CD14-positive monocyte (primary cell): Measurements from ENCODE around the gene SLX9. TPM values are rescaled to one million over a fixed set of nuclear protein-coding genes. Genes with fewer than 3 reads are reported as not detected.
A peak's percentile ranks its signal among the peaks of the same experiment; 100 is the strongest.

ENCODE experiments used
- DNase-seq, 3 donors: peaks; one replicate each; pipeline ENCODE4 v3.0.0-alpha.2; 2011 to 2022
- H2AFZ ChIP-seq: 2 replicates; pipeline ENCODE4 v1.6.0; 2012; ENCODE audit warnings: mild to moderate bottlenecking, low read depth, low read length, inconsistent platforms; ENCODE audit not compliant: insufficient read depth, poor library complexity, severe bottlenecking
- H3K27ac ChIP-seq, 2 donors: 1 replicate in 1 of 2; 2 replicates in 1 of 2; pipeline ENCODE4 v1.5.1; 2012 to 2013; ENCODE audit warnings: low read length in 2 of 2, control low read depth in 1 of 2, inconsistent platforms in 1 of 2, low read depth in 1 of 2, mild to moderate bottlenecking in 1 of 2
- H3K27me3 ChIP-seq, 2 donors: one replicate each; pipeline versions ENCODE4 v1.6.0 to v1.6.1; 2011 to 2013; ENCODE audit warnings: low read length in 2 of 2; ENCODE audit not compliant: control insufficient read depth in 2 of 2, insufficient read depth in 2 of 2
- H3K36me3 ChIP-seq, 2 donors: replicated peaks in 1 of 2; 1 replicate in 1 of 2; 2 replicates in 1 of 2; pipeline versions ENCODE4 v1.5.1 to v1.6.1; 2012 to 2013; ENCODE audit warnings: low read length in 2 of 2, control low read depth in 1 of 2, inconsistent platforms in 1 of 2, mild to moderate bottlenecking in 1 of 2; ENCODE audit not compliant: insufficient read depth in 2 of 2, control insufficient read depth in 1 of 2
- H3K4me1 ChIP-seq, 2 donors: 1 replicate in 1 of 2; 2 replicates in 1 of 2; pipeline versions ENCODE4 v1.5.1 to v1.6.1; 2012 to 2013; ENCODE audit warnings: low read length in 2 of 2, control low read depth in 1 of 2, inconsistent platforms in 1 of 2, mild to moderate bottlenecking in 1 of 2, moderate library complexity in 1 of 2; ENCODE audit not compliant: insufficient read depth in 2 of 2, control insufficient read depth in 1 of 2
- H3K4me2 ChIP-seq: replicated peaks from 2 replicates; pipeline ENCODE3; 2012; ENCODE audit warnings: low read length, moderate library complexity, mild to moderate bottlenecking; ENCODE audit not compliant: poor library complexity, severe bottlenecking; ENCODE audit errors: extremely low read depth
- H3K4me3 ChIP-seq, 3 experiments: fragments of 200-600 bp in 1 of 3; sonication (generic) in 1 of 3; replicated peaks in 1 of 3; 1 replicate in 2 of 3; 2 replicates in 1 of 3; pipeline ENCODE4 v1.5.1; 2011 to 2013; ENCODE audit warnings: low read length in 3 of 3, mild to moderate bottlenecking in 3 of 3, control low read depth in 2 of 3, low read depth in 2 of 3, inconsistent platforms in 1 of 3, moderate library complexity in 1 of 3
- H3K79me2 ChIP-seq: 2 replicates; pipeline ENCODE4 v1.6.0; 2012; ENCODE audit warnings: mild to moderate bottlenecking, control low read depth, inconsistent platforms, low read length, moderate library complexity; ENCODE audit not compliant: insufficient read depth
- H3K9ac ChIP-seq: 2 replicates; pipeline ENCODE4 v1.6.0; 2017; ENCODE audit warnings: low read length, mild to moderate bottlenecking; ENCODE audit not compliant: insufficient read depth, poor library complexity, severe bottlenecking
- H3K9me3 ChIP-seq, 2 donors: replicated peaks in 1 of 2; 1 replicate in 1 of 2; 2 replicates in 1 of 2; pipeline versions ENCODE4 v1.5.1 to v1.6.1; 2012 to 2013; ENCODE audit warnings: low read length in 2 of 2, control low read depth in 1 of 2; ENCODE audit not compliant: control insufficient read depth in 1 of 2, insufficient read depth in 1 of 2
- H4K20me1 ChIP-seq: 2 replicates; pipeline ENCODE4 v1.6.0; 2012; ENCODE audit warnings: mild to moderate bottlenecking, low read length, control low read depth, moderate library complexity; ENCODE audit not compliant: insufficient read depth
- H3K27ac Mint-ChIP-seq, 7 donors: one replicate each; pipeline ENCODE4 v1.8.0; 2020; ENCODE audit warnings: mild to moderate bottlenecking in 7 of 7, mixed read lengths in 7 of 7, moderate library complexity in 6 of 7, inconsistent platforms in 2 of 7
- H3K27me3 Mint-ChIP-seq, 3 donors: one replicate each; pipeline ENCODE4 v1.8.0; 2021 to 2022; ENCODE audit warnings: low read depth in 3 of 3, mild to moderate bottlenecking in 3 of 3, mixed read lengths in 3 of 3, moderate library complexity in 3 of 3, inconsistent platforms in 1 of 3
- H3K36me3 Mint-ChIP-seq, 2 donors: one replicate each; pipeline ENCODE4 v1.8.0; 2020; ENCODE audit warnings: mixed read lengths in 2 of 2, inconsistent platforms in 1 of 2, mild to moderate bottlenecking in 1 of 2
- H3K4me1 Mint-ChIP-seq: one replicate; pipeline ENCODE4 v1.8.0; 2020; ENCODE audit warnings: mild to moderate bottlenecking, mixed read lengths
- H3K4me3 Mint-ChIP-seq, 2 donors: one replicate each; pipeline ENCODE4 v1.8.0; 2020; ENCODE audit warnings: mild to moderate bottlenecking in 2 of 2, mixed read lengths in 2 of 2, moderate library complexity in 1 of 2
- H3K9me3 Mint-ChIP-seq, 7 donors: one replicate each; pipeline ENCODE4 v1.8.0; 2020 to 2022; ENCODE audit warnings: mixed read lengths in 7 of 7, mild to moderate bottlenecking in 6 of 7, moderate library complexity in 6 of 7, inconsistent platforms in 2 of 7
- WGBS: methylation state at CpG from one replicate; pipeline ENCODE4 v1.1.5; 2013; ENCODE audit warnings: missing lambda C conversion rate; ENCODE audit not compliant: insufficient coverage; 5-methylcytosine and 5-hydroxymethylcytosine counted together
- intact Hi-C, 2 donors: fragments of 100-400 bp; cut with micrococcal nuclease; formaldehyde crosslinking; loops; one replicate each; pipeline versions ENCODE4 v1.15.0 to v1.15.1; 2023
- polyA plus RNA-seq, 3 donors: library from polyadenylated mRNA; depleted of rRNA in 1 of 3; unstranded in 2 of 3; stranded (reverse) in 1 of 3; fragments of 300-500 nt in 2 of 3; fragments of >200 nt in 1 of 3; fragmentation: Illumina TruSeq in 2 of 3; gene quantifications; 1 replicate in 2 of 3; 2 replicates in 1 of 3; pipeline ENCODE4 v1.2.3, GENCODE V29; 2012 to 2021
- TF ChIP-seq, protein P1 (sequence below): fragments of 200-600 bp; IDR thresholded peaks from one replicate; pipeline ENCODE4 v1.8.0; 2022; ENCODE audit warnings: antibody characterized with exemption, mild to moderate bottlenecking

Gene SLX9
- polyA plus RNA-seq, 3 donors: 7.5 to 9.0 (median 9.0) TPM

DNA sequence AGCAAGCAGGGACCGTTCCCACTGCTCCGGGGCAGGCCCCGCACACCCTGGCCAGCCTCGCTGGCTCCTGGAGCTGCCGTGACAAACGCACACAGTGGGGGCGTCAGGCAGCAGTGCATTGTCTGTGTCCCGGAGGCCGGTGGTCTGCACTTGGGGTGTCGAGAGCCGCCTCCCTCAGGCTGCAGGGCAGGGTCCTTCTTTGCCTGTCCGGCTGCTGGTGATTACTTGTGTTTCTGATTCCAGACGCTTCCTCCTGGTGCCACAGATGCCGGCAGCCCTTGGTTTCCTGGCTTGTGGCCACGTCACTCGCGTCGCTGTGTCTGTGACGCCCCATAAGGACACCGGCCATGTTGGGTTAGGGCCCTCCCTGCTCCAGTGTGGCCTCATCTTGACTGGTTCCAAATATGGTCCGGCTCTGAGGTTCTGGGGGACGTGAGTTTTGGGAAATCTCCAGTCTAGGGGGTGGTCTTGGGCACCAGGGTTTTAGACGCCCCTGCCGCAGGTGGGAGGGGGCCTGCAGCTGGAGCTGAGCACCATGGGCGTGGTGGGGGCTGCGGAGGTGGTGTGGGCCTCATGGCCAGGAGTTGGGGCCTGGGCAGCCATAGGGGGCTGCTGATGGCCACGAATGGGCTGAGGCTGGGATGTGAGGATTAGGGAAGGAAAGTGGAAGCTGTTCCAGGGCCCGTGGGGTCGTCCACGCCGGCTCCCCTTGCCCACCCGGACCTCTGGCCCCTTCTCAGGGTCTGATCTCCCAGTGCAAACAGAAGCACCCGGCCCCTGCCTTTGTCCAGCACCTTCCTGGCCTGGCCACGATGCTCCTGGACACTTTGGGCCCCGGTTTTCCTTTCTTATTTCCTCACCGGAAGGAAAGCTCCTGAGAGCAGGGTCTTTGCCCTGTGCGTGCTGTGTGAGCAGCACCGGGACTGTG lies 41.0 kb downstream of the SLX9 start:
- no peak overlapping the region for H3K9ac ChIP-seq
- 75% methylated on average over 35 of the region's 38 CpGs for WGBS
- H3K36me3 ChIP-seq: peaks cover 2 to 3% of the 10 kb centered on the region in 2 donors
- H3K4me3 ChIP-seq: no peak overlapping the region
- H3K27me3 Mint-ChIP-seq: peaks cover 0 to 7% (median 3%) of the 10 kb centered on the region in 3 donors
- H4K20me1 ChIP-seq: no peaks in the 10 kb centered on the region
- H3K27me3 ChIP-seq: no peaks in the 10 kb centered on the region
- peaks cover 0 to 3% (median 0%) of the 10 kb centered on the region in 7 donors for H3K9me3 Mint-ChIP-seq
- H3K4me2 ChIP-seq: no peak overlapping the region
- intact Hi-C loops: no loop called here
- peaks cover 1 to 22% of the 10 kb centered on the region in 2 donors for H3K36me3 Mint-ChIP-seq
- no peaks in the 10 kb centered on the region for H3K4me1 ChIP-seq
- TF ChIP-seq, protein P1, sequence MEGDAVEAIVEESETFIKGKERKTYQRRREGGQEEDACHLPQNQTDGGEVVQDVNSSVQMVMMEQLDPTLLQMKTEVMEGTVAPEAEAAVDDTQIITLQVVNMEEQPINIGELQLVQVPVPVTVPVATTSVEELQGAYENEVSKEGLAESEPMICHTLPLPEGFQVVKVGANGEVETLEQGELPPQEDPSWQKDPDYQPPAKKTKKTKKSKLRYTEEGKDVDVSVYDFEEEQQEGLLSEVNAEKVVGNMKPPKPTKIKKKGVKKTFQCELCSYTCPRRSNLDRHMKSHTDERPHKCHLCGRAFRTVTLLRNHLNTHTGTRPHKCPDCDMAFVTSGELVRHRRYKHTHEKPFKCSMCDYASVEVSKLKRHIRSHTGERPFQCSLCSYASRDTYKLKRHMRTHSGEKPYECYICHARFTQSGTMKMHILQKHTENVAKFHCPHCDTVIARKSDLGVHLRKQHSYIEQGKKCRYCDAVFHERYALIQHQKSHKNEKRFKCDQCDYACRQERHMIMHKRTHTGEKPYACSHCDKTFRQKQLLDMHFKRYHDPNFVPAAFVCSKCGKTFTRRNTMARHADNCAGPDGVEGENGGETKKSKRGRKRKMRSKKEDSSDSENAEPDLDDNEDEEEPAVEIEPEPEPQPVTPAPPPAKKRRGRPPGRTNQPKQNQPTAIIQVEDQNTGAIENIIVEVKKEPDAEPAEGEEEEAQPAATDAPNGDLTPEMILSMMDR: no peak
- no peak overlapping the region for H3K4me3 Mint-ChIP-seq
- no peaks in the 10 kb centered on the region for H3K9me3 ChIP-seq
- no peaks in the 10 kb centered on the region for H3K4me1 Mint-ChIP-seq
- peak in 2 of 3 donors; percentile 6 to 12 for DNase-seq
- H3K27ac ChIP-seq: no peak overlapping the region
- peak overlapping the region in 2 of 7 donors; percentile 30 to 54 for H3K27ac Mint-ChIP-seq
- H2AFZ ChIP-seq: no peak overlapping the region
- no peaks in the 10 kb centered on the region for H3K79me2 ChIP-seq

DNA sequence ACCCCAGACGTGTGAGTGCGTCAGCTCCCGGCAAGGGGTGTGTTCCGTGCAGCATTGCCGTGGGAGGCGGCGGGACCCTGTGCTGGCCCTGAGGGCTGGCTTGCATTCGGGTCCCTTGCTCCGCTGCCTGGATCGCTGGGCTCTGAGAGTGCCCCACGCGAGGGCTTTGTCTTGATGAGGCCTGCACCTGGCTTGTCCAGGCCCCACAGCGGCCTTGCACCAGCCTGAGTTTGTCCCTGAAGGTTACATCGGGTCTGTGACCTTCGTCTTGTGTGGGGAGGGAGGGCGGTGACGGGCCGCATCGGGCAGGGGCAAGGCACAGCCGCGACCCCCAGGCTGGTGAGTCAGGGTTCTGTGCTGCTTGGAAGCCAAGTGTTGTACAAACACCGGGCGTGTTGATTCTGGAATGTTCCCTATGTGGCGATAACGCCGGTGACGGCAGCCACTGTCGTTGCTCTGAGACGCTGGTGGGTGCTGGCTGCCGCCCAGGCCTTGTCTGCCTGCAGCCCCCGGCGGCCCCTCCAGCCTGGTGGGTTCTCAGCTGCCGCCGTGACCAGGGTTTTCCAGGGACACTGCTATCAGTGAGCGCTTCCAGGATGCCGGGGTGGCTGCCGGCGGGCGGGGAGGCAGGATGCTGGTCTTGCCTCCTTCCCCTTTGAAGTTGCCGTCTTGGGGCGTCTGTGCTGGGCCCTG lies 42.9 kb downstream of the SLX9 start:
- no peaks in the 10 kb centered on the region for H3K36me3 ChIP-seq
- no peak overlapping the region for H3K9ac ChIP-seq
- Mint-ChIP-seq H3K36me3 (peaks cover 0 to 9% of the 10 kb centered on the region in 2 donors), H3K27me3 (peaks cover 0 to 7% (median 3%) of the 10 kb centered on the region in 3 donors), H3K4me3 (no peak overlapping the region), H3K9me3 (peaks cover 0 to 3% (median 0%) of the 10 kb centered on the region in 7 donors), H3K27ac (no peak overlapping the region), H3K4me1 (no peaks in the 10 kb centered on the region)
- no peaks in the 10 kb centered on the region for H3K79me2 ChIP-seq
- no peak for DNase-seq
- no peaks in the 10 kb centered on the region for H3K27me3 ChIP-seq
- no peak overlapping the region for H3K27ac ChIP-seq
- no peaks in the 10 kb centered on the region for H3K4me1 ChIP-seq
- intact Hi-C loops: no loop called here
- no peak overlapping the region for H3K4me2 ChIP-seq
- no peak overlapping the region for H3K4me3 ChIP-seq
- H3K9me3 ChIP-seq: no peaks in the 10 kb centered on the region
- WGBS: 85% methylated on average over 39 of the region's 41 CpGs
- no peak overlapping the region for H2AFZ ChIP-seq
- TF ChIP-seq, protein P1: no peak
- no peaks in the 10 kb centered on the region for H4K20me1 ChIP-seq
